Measurements from ENCODE around the gene MYLK3.

The MYLK3 gene

GRCh38 chr16:46714797-46715591 is 33.1 kb downstream of the MYLK3 start:
- DNase-seq: no peak
- no peak for TF ChIP-seq CTCF (IDR thresholded peaks at IDR 0.05)
- no peaks in the 10 kb centered on the region for H3K27me3 ChIP-seq
- no peak overlapping the region for H3K27ac ChIP-seq
- intact Hi-C loops (cut with DNase I; ENCODE audit: low total_unique reads): no loop called here
- no peaks in the 10 kb centered on the region for H3K36me3 ChIP-seq
- no peaks in the 10 kb centered on the region for H3K4me1 ChIP-seq
- no peaks in the 10 kb centered on the region for H3K9me3 ChIP-seq
- no peak overlapping the region for H3K4me3 ChIP-seq

GRCh38 chr16:46713634-46714033 is 34.5 kb downstream of the MYLK3 start:
- no peak for DNase-seq
- Histone ChIP-seq H3K9me3 (no peaks in the 10 kb centered on the region), H3K4me3 (no peak overlapping the region), H3K4me1 (no peaks in the 10 kb centered on the region), H3K36me3 (no peaks in the 10 kb centered on the region), H3K27me3 (no peaks in the 10 kb centered on the region), H3K27ac (no peak overlapping the region)
- intact Hi-C loops (cut with DNase I; ENCODE audit: low total_unique reads): no loop called here
- TF ChIP-seq CTCF (IDR thresholded peaks at IDR 0.05): no peak

GRCh38 chr16:46712911-46713310 is 35.2 kb downstream of the MYLK3 start:
- no peak overlapping the region for H3K27ac ChIP-seq
- no peak for TF ChIP-seq CTCF (IDR thresholded peaks at IDR 0.05)
- H3K4me3 ChIP-seq: no peak overlapping the region
- intact Hi-C loops (cut with DNase I; ENCODE audit: low total_unique reads): no loop called here
- no peak for DNase-seq
- no peaks in the 10 kb centered on the region for H3K4me1 ChIP-seq
- no peaks in the 10 kb centered on the region for H3K36me3 ChIP-seq
- no peaks in the 10 kb centered on the region for H3K27me3 ChIP-seq
- H3K9me3 ChIP-seq: no peaks in the 10 kb centered on the region

GRCh38 chr16:46711106-46712058 is 36.8 kb downstream of the MYLK3 start:
- peak in 1 of 2 donors; percentile 52 for DNase-seq
- Histone ChIP-seq H3K9me3 (no peaks in the 10 kb centered on the region), H3K27me3 (no peaks in the 10 kb centered on the region), H3K4me1 (no peaks in the 10 kb centered on the region), H3K4me3 (no peak overlapping the region), H3K36me3 (no peaks in the 10 kb centered on the region), H3K27ac (no peak overlapping the region)
- intact Hi-C loops (cut with DNase I; ENCODE audit: low total_unique reads): no loop called here
- no peak for TF ChIP-seq CTCF (IDR thresholded peaks at IDR 0.05)

GRCh38 chr16:46709469-46710005 is 38.6 kb downstream of the MYLK3 start:
- Histone ChIP-seq H3K27ac (no peak overlapping the region), H3K9me3 (no peaks in the 10 kb centered on the region), H3K27me3 (no peaks in the 10 kb centered on the region), H3K36me3 (no peaks in the 10 kb centered on the region), H3K4me3 (no peak overlapping the region), H3K4me1 (no peaks in the 10 kb centered on the region)
- intact Hi-C loops (cut with DNase I; ENCODE audit: low total_unique reads): no loop called here
- TF ChIP-seq CTCF (IDR thresholded peaks at IDR 0.05): no peak
- no peak for DNase-seq
